NCI-H2227 (cell line): ENCODE results near the gene PTPRU.
A peak's percentile ranks its signal among the peaks of the same experiment; 100 is the strongest.

Experiments used
- DNase-seq: peaks from one replicate; lab custom pipeline; 2025; ENCODE audit not compliant: unreplicated experiment; lab: John Stamatoyannopoulos, UW

PTPRU gene

GRCh38 chr1:29330089-29330488 is 93.8 kb downstream of the PTPRU start:
- DNase-seq, result no peak

- DNase-seq, result no peak
These were observed 94.5 kb downstream of the PTPRU start for GRCh38 chr1:29330856-29331255.

- no peak for DNase-seq
These were observed 95.0 kb downstream of the PTPRU start for GRCh38 chr1:29331309-29331708.

GRCh38 chr1:29331729-29332128 is 95.4 kb downstream of the PTPRU start:
- DNase-seq, result no peak

- DNase-seq, result peak; percentile 22
These were observed 95.9 kb downstream of the PTPRU start for GRCh38 chr1:29332204-29332603.

- DNase-seq, result no peak
These were observed 96.7 kb downstream of the PTPRU start for GRCh38 chr1:29333008-29333407.

- DNase-seq, result no peak
These were observed 99.3 kb downstream of the PTPRU start for GRCh38 chr1:29335573-29335972.

GRCh38 chr1:29338908-29339575 is 102.7 kb downstream of the PTPRU start:
- no peak for DNase-seq

- DNase-seq, result no peak
These were observed 105.6 kb downstream of the PTPRU start for GRCh38 chr1:29341936-29342335.

- no peak for DNase-seq
These were observed 106.0 kb downstream of the PTPRU start for GRCh38 chr1:29342351-29342750.

- DNase-seq, result no peak
These were observed 106.7 kb downstream of the PTPRU start for GRCh38 chr1:29342983-29343382.

GRCh38 chr1:29343476-29343875 is 107.2 kb downstream of the PTPRU start:
- DNase-seq, result no peak

- no peak for DNase-seq
These were observed 107.6 kb downstream of the PTPRU start for GRCh38 chr1:29343908-29344307.

GRCh38 chr1:29344336-29344735 is 108.0 kb downstream of the PTPRU start:
- DNase-seq, result no peak

- DNase-seq, result no peak
These were observed 110.3 kb downstream of the PTPRU start for GRCh38 chr1:29346576-29346975.

GRCh38 chr1:29349871-29350491 is 113.7 kb downstream of the PTPRU start:
- no peak for DNase-seq

- no peak for DNase-seq
These were observed 116.5 kb downstream of the PTPRU start for GRCh38 chr1:29352719-29353420.

- DNase-seq, result no peak
These were observed 118.3 kb downstream of the PTPRU start for GRCh38 chr1:29354511-29355098.

- DNase-seq, result no peak
These were observed 119.1 kb downstream of the PTPRU start for GRCh38 chr1:29355375-29355774.

GRCh38 chr1:29356663-29357062 is 120.3 kb downstream of the PTPRU start:
- no peak for DNase-seq

- DNase-seq, result no peak
These were observed 121.1 kb downstream of the PTPRU start for GRCh38 chr1:29357452-29357851.

GRCh38 chr1:29358183-29358582 is 121.9 kb downstream of the PTPRU start:
- DNase-seq, result no peak
